Activated T-cell treated with anti-CD3 and anti-CD28 coated beads, Interleukin-2, amount 50 U/mL, for 48 hours (primary cell): ENCODE measurements around the gene TNFRSF17.

ENCODE experiments used
- DNase-seq, 2 experiments: peaks; one replicate each; pipeline ENCODE4 v3.0.0-alpha.2; 2020

TNFRSF17 gene

GRCh38 chr16:11972128-11972527 lies 7.1 kb downstream of the TNFRSF17 start:
- no peak for DNase-seq

GRCh38 chr16:11973070-11973469 lies 8.1 kb downstream of the TNFRSF17 start:
- DNase-seq = no peak

- DNase-seq = no peak
These were observed 11.9 kb downstream of the TNFRSF17 start for GRCh38 chr16:11976850-11977375.

GRCh38 chr16:11977376-11978041 lies 12.5 kb downstream of the TNFRSF17 start:
- peak in 1 of 2 experiments; percentile 21 for DNase-seq

- DNase-seq = no peak
These were observed 13.1 kb downstream of the TNFRSF17 start for GRCh38 chr16:11978080-11978479.

GRCh38 chr16:11979013-11979672 lies 14.1 kb downstream of the TNFRSF17 start:
- no peak for DNase-seq

GRCh38 chr16:11980136-11980844 lies 15.3 kb downstream of the TNFRSF17 start:
- DNase-seq = no peak

GRCh38 chr16:11985250-11985649 lies 20.2 kb downstream of the TNFRSF17 start:
- DNase-seq = no peak

- DNase-seq = no peak
These were observed 21.6 kb downstream of the TNFRSF17 start for GRCh38 chr16:11986521-11987057.

- no peak for DNase-seq
These were observed 23.4 kb downstream of the TNFRSF17 start for GRCh38 chr16:11988258-11988978.

GRCh38 chr16:11990702-11991390 lies 25.8 kb downstream of the TNFRSF17 start:
- no peak for DNase-seq

- DNase-seq = no peak
These were observed 27.1 kb downstream of the TNFRSF17 start for GRCh38 chr16:11992008-11992584.

- no peak for DNase-seq
These were observed 27.8 kb downstream of the TNFRSF17 start for GRCh38 chr16:11992586-11993524.

- DNase-seq = no peak
These were observed 29.4 kb downstream of the TNFRSF17 start for GRCh38 chr16:11994143-11995119.

GRCh38 chr16:11996433-11997330 lies 31.7 kb downstream of the TNFRSF17 start:
- no peak for DNase-seq

GRCh38 chr16:12000032-12000431 lies 35.0 kb downstream of the TNFRSF17 start:
- no peak for DNase-seq

- no peak for DNase-seq
These were observed 37.5 kb downstream of the TNFRSF17 start for GRCh38 chr16:12002447-12003006.

- no peak for DNase-seq
These were observed 41.6 kb downstream of the TNFRSF17 start for GRCh38 chr16:12006637-12007036.
